A549 (cell line): ENCODE measurements around the gene CCDC88B. TPM values are rescaled to one million over a fixed set of nuclear protein-coding genes. Genes with fewer than 3 reads are reported as not detected.

Experiments used
- ATAC-seq, 2 experiments: fragments of 200-7000 bp in 1 of 2; fragments of >200 bp in 1 of 2; cut with Nextera tagmentation in 1 of 2; cut with Tn5 transposase in 1 of 2; 3 replicates each; pipeline versions ENCODE4 v1.8.0 to v1.9.1; 2018 to 2020; ENCODE audit warnings: mild to moderate bottlenecking in 1 of 2, moderate library complexity in 1 of 2
- CTCF ChIA-PET: fragments of 300-600 bp; sonication (Branson Sonifier 250); formaldehyde crosslinking; extraction: SDS; loops from one replicate; lab custom pipeline; 2021; ENCODE audit warnings: antibody characterized with exemption, inconsistent platforms; lab: Yijun Ruan, JAX
- POLR2A ChIA-PET: fragments of 350-600 bp; formaldehyde crosslinking; extraction: SDS; loops from one replicate; lab custom pipeline; 2021; ENCODE audit warnings: antibody characterized with exemption, inconsistent platforms; lab: Yijun Ruan, JAX
- DNase-seq, 2 experiments: peaks; one replicate each; pipeline versions ENCODE4 v3.0.0 to v3.0.0-alpha.2; 2011 to 2016; ENCODE audit warnings: low read depth in 1 of 2, low spot score in 1 of 2
- FAIRE-seq: peaks from 2 replicates; lab custom pipeline; 2011; peaks lifted over from hg19 to GRCh38; lab: Jason Lieb, UNC
- H3K27ac ChIP-seq, 2 experiments: fragments of >200 bp; sonication (Bioruptor Twin); formaldehyde crosslinking; 3 replicates each; pipeline ENCODE4 v1.5.1; 2016 to 2017
- H3K4me1 ChIP-seq: fragments of >200 bp; sonication (Bioruptor Twin); formaldehyde crosslinking; 3 replicates; pipeline ENCODE4 v1.6.1; 2016
- H3K4me2 ChIP-seq: fragments of >200 bp; sonication (Bioruptor Twin); formaldehyde crosslinking; 3 replicates; pipeline ENCODE4 v1.6.1; 2016
- H3K4me3 ChIP-seq: fragments of >200 bp; sonication (Bioruptor Twin); formaldehyde crosslinking; 3 replicates; pipeline ENCODE4 v1.5.1; 2016
- H3K9me3 ChIP-seq: fragments of >200 bp; sonication (Bioruptor Twin); formaldehyde crosslinking; 3 replicates; pipeline ENCODE4 v1.6.1; 2016
- CBX2 ChIP-seq: fragments of 200-600 bp; sonication (generic); IDR thresholded peaks from 2 replicates; pipeline ENCODE4 v1.6.1; 2016; ENCODE audit warnings: low read depth, mild to moderate bottlenecking, borderline replicate concordance
- EP300 ChIP-seq, 2 experiments: fragments of >200 bp; sonication (Bioruptor Twin); formaldehyde crosslinking; IDR thresholded peaks; 2 replicates in 1 of 2; 3 replicates in 1 of 2; pipeline ENCODE4 v1.6.1; 2016 to 2017
- ESRRA ChIP-seq: fragments of 150-350 bp; IDR thresholded peaks from 2 replicates; pipeline ENCODE4 v1.6.1; 2014; ENCODE audit warnings: mild to moderate bottlenecking, low read length, borderline replicate concordance
- FOXS1 ChIP-seq: fragments of 250-450 bp; sonication (Bioruptor Pico); IDR thresholded peaks from 2 replicates; pipeline ENCODE4 v1.5.0; 2020; ENCODE audit warnings: mild to moderate bottlenecking, moderate library complexity
- HDAC2 ChIP-seq: fragments of 200-600 bp; sonication (generic); IDR thresholded peaks from 2 replicates; pipeline ENCODE4 v1.6.1; 2016
- HOXB5 ChIP-seq: fragments of 250-450 bp; sonication (Bioruptor Pico); IDR thresholded peaks from 2 replicates; pipeline ENCODE4 v1.5.0; 2020; ENCODE audit warnings: mild to moderate bottlenecking, moderate library complexity
- JUN ChIP-seq, 2 experiments: fragments of >200 bp; sonication (Bioruptor Twin); formaldehyde crosslinking; IDR thresholded peaks; 2 replicates in 1 of 2; 3 replicates in 1 of 2; pipeline ENCODE4 v1.6.1; 2016 to 2017
- NR3C1 ChIP-seq: fragments of >200 bp; sonication (Bioruptor Twin); formaldehyde crosslinking; IDR thresholded peaks from 3 replicates; pipeline ENCODE4 v1.6.1; 2017
- POLR2AphosphoS2 ChIP-seq: conservative IDR thresholded peaks from 2 replicates; pipeline ENCODE4 v1.6.1; 2012; ENCODE audit warnings: low read length, improper control_type of control experiment, inconsistent platforms
- RARB ChIP-seq: fragments of 250-450 bp; sonication (Bioruptor Pico); IDR thresholded peaks from 2 replicates; pipeline ENCODE4 v1.8.0; 2021; ENCODE audit warnings: mild to moderate bottlenecking, moderate library complexity
- RNF2 ChIP-seq: fragments of 200-600 bp; sonication (generic); IDR thresholded peaks from 2 replicates; pipeline ENCODE4 v1.6.1; 2016; ENCODE audit warnings: low read depth, mild to moderate bottlenecking, antibody characterized with exemption, moderate library complexity, borderline replicate concordance
- ZC3H11A ChIP-seq: fragments of 450-650 bp; IDR thresholded peaks from 2 replicates; pipeline ENCODE4 v1.6.1; 2014; ENCODE audit warnings: antibody characterized with exemption, mild to moderate bottlenecking
- ZFP36 ChIP-seq: fragments of 450-650 bp; IDR thresholded peaks from 2 replicates; pipeline ENCODE4 v1.6.1; 2014; ENCODE audit warnings: borderline replicate concordance; ENCODE audit not compliant: partially characterized antibody
- ZNF302 ChIP-seq: fragments of 250-450 bp; sonication (Bioruptor Pico); IDR thresholded peaks from 2 replicates; pipeline ENCODE4 v1.9.0; 2021; ENCODE audit warnings: inconsistent platforms, mild to moderate bottlenecking, moderate library complexity
- WGBS: methylation state at CpG from one replicate; pipeline ENCODE4 v1.1.6; 2017; ENCODE audit errors: missing lambda C conversion rate; 5-methylcytosine and 5-hydroxymethylcytosine counted together
- polyA plus RNA-seq, 4 experiments: library from polyadenylated mRNA; depleted of rRNA in 3 of 4; stranded (reverse); fragments of >200 nt; fragmentation: RNase III in 1 of 4; extraction: RNeasy Plus Mini Kit Qiagen cat#74134 plus additional on column Dnase treatment in 1 of 4; gene quantifications; 2 replicates in 3 of 4; 3 replicates in 1 of 4; pipeline ENCODE4 v1.2.3, GENCODE V29; 2011 to 2017
- TF ChIP-seq, protein P1 (sequence below): fragments of 200-600 bp; sonication (generic); IDR thresholded peaks from 2 replicates; pipeline ENCODE4 v1.6.1; 2016; ENCODE audit warnings: antibody characterized with exemption, mild to moderate bottlenecking, moderate library complexity
- TF ChIP-seq, protein P2 (sequence below): fragments of 250-450 bp; sonication (Bioruptor Pico); IDR thresholded peaks from 2 replicates; pipeline ENCODE4 v1.5.0; 2020; ENCODE audit warnings: low read depth, mild to moderate bottlenecking, moderate library complexity
- TF ChIP-seq, protein P3 (sequence below): fragments of 150-350 bp; IDR thresholded peaks from 2 replicates; pipeline ENCODE4 v1.6.1; 2014; ENCODE audit warnings: low read depth, mild to moderate bottlenecking, low read length
- TF ChIP-seq, protein P4 (sequence below): IDR thresholded peaks from 2 replicates; pipeline ENCODE4 v1.6.1; 2012
- TF ChIP-seq, protein P5 (sequence below): fragments of 450-650 bp; IDR thresholded peaks from 2 replicates; pipeline ENCODE4 v1.6.1; 2014; ENCODE audit warnings: antibody characterized with exemption

The CCDC88B gene
- polyA plus RNA-seq, 2 of the 4 experiments (the other 2 are of a cell fraction), result 4.8 to 8.8 TPM

DNA sequence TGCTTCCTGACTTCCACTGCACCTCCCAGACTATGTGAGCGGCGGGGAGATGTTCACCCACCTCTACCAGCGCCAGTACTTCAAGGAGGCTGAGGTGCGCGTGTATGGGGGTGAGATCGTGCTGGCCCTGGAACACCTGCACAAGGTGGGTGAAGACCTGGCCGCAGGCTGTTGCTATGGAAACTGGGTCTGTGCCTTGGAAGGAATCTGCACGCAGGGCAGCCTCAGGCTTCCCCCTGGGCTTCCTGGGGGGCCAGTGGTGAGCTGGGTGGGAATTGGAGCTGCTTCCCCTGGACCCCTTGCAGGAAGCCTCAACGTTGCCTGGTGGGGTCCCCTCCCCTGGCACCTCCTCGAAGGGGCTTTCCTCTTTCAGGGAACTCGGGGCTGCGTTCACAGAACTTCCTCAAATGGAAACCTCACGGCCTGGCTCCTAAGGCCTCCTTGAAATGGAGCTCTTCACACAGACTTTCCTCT lies 20.5 kb downstream of the CCDC88B start (continued):
- TF ChIP-seq, protein P1, sequence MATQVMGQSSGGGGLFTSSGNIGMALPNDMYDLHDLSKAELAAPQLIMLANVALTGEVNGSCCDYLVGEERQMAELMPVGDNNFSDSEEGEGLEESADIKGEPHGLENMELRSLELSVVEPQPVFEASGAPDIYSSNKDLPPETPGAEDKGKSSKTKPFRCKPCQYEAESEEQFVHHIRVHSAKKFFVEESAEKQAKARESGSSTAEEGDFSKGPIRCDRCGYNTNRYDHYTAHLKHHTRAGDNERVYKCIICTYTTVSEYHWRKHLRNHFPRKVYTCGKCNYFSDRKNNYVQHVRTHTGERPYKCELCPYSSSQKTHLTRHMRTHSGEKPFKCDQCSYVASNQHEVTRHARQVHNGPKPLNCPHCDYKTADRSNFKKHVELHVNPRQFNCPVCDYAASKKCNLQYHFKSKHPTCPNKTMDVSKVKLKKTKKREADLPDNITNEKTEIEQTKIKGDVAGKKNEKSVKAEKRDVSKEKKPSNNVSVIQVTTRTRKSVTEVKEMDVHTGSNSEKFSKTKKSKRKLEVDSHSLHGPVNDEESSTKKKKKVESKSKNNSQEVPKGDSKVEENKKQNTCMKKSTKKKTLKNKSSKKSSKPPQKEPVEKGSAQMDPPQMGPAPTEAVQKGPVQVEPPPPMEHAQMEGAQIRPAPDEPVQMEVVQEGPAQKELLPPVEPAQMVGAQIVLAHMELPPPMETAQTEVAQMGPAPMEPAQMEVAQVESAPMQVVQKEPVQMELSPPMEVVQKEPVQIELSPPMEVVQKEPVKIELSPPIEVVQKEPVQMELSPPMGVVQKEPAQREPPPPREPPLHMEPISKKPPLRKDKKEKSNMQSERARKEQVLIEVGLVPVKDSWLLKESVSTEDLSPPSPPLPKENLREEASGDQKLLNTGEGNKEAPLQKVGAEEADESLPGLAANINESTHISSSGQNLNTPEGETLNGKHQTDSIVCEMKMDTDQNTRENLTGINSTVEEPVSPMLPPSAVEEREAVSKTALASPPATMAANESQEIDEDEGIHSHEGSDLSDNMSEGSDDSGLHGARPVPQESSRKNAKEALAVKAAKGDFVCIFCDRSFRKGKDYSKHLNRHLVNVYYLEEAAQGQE, result no peak
- TF ChIP-seq, all 56 proteins: peak for 0

DNA sequence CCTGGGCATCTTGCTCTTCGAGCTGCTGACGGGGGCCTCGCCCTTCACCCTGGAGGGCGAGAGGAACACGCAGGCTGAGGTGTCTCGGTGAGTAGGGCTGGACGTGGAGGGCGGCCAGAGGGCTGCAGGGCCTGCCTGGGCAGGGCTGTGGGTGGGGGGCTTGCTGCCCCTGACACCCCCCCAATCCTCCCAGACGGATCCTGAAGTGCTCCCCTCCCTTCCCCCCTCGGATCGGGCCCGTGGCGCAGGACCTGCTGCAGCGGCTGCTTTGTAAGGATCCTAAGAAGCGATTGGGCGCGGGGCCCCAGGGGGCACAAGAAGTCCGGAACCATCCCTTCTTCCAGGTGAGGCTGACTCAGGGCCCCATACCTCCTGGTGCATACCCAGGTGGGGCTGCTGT lies 21.7 kb downstream of the CCDC88B start:
- Histone ChIP-seq H3K9me3 (no peaks in the 10 kb centered on the region), H3K4me1 (peaks cover 28% of the 10 kb centered on the region), H3K4me3 (no peak overlapping the region), H3K27ac (no peak overlapping the region), H3K4me2 (no peak overlapping the region)
- CTCF ChIA-PET, result interaction anchor here (0.6 to 33.9 kb wide), 5 partner anchors 11 to 88 kb away, joined by 3 to 996 read pairs (median 3); partner anchors contain the start of genes CATSPERZ, ESRRA, PRDX5 and TRMT112
- TF ChIP-seq, protein P2, sequence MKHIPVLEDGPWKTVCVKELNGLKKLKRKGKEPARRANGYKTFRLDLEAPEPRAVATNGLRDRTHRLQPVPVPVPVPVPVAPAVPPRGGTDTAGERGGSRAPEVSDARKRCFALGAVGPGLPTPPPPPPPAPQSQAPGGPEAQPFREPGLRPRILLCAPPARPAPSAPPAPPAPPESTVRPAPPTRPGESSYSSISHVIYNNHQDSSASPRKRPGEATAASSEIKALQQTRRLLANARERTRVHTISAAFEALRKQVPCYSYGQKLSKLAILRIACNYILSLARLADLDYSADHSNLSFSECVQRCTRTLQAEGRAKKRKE (CRISPR knock-in tag), result no peak
- TF ChIP-seq, protein P3, sequence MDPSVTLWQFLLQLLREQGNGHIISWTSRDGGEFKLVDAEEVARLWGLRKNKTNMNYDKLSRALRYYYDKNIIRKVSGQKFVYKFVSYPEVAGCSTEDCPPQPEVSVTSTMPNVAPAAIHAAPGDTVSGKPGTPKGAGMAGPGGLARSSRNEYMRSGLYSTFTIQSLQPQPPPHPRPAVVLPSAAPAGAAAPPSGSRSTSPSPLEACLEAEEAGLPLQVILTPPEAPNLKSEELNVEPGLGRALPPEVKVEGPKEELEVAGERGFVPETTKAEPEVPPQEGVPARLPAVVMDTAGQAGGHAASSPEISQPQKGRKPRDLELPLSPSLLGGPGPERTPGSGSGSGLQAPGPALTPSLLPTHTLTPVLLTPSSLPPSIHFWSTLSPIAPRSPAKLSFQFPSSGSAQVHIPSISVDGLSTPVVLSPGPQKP, result no peak
- TF ChIP-seq, protein P4, sequence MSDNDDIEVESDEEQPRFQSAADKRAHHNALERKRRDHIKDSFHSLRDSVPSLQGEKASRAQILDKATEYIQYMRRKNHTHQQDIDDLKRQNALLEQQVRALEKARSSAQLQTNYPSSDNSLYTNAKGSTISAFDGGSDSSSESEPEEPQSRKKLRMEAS, result no peak
- TF ChIP-seq ZC3H11A (no peak), ZFP36 (no peak), JUN (IDR thresholded peaks at IDR 0.05) (no peak), FOXS1 (CRISPR knock-in tag) (no peak), NR3C1 (no peak), POLR2AphosphoS2 (no peak), HOXB5 (CRISPR knock-in tag) (no peak), RNF2 (no peak)
- TF ChIP-seq, protein P5, sequence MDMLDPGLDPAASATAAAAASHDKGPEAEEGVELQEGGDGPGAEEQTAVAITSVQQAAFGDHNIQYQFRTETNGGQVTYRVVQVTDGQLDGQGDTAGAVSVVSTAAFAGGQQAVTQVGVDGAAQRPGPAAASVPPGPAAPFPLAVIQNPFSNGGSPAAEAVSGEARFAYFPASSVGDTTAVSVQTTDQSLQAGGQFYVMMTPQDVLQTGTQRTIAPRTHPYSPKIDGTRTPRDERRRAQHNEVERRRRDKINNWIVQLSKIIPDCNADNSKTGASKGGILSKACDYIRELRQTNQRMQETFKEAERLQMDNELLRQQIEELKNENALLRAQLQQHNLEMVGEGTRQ, result no peak
- no peak for ATAC-seq
- no peak for DNase-seq
- POLR2A ChIA-PET, result no interaction called here
- FAIRE-seq, result no peak
- 96% methylated on average over 13 of the region's 18 CpGs for WGBS

DNA sequence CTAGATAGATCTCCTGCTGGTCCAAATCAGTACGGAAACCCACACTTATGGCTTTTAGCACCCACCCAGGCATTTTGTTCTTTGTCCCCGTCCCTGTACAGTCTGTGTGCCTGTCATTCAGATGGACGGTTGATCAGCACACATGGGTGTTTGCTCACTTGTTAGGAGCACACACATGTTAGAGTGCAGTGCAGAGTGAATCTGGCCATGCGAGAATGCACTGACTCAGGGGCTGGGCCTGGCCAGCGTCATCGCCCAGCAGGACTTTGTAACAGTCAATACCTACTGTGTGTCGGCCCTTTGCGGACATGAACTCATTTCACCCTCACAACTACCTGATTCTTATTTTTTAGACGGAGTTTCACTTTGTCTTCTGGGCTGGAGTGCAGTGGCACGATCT lies 22.3 kb downstream of the CCDC88B start:
- CTCF ChIA-PET, result interaction anchor here (1.2 kb wide), 1 partner anchor 290 kb away, joined by 3 read pairs; no protein-coding TSS in a partner anchor
- H3K4me1 ChIP-seq, result peaks cover 21% of the 10 kb centered on the region
- no peak for ATAC-seq
- WGBS, result 94% methylated on average over 10 of the region's 10 CpGs
- TF ChIP-seq, protein P1, result no peak
- TF ChIP-seq RARB (CRISPR knock-in tag), result no peak
- TF ChIP-seq ESRRA, result no peak
- no peak for TF ChIP-seq HDAC2
- no peak for TF ChIP-seq EP300 (IDR thresholded peaks at IDR 0.05)
- TF ChIP-seq ZNF302, result no peak
- no peak for TF ChIP-seq CBX2
- no peaks in the 10 kb centered on the region for H3K9me3 ChIP-seq
- no peak overlapping the region for H3K4me3 ChIP-seq
- no peak for FAIRE-seq
- no peak overlapping the region for H3K27ac ChIP-seq
- H3K4me2 ChIP-seq, result no peak overlapping the region
- no peak for DNase-seq
- POLR2A ChIA-PET, result no interaction called here
